Renal pelvis (tissue), 4 donors: ENCODE data around the gene C6orf141. TPM values are rescaled to one million over a fixed set of nuclear protein-coding genes. Genes with fewer than 3 reads are reported as not detected.

Source experiments
- DNase-seq: peaks from one replicate; pipeline ENCODE4 v3.0.0-alpha.2; 2013
- polyA plus RNA-seq, 3 donors: library from polyadenylated mRNA; unstranded; fragments of 120-200 nt; gene quantifications; one replicate each; pipeline ENCODE4 v1.2.1, GENCODE V29; 2013; ENCODE audit not compliant: insufficient read length in 3 of 3

The C6orf141 gene
- polyA plus RNA-seq, 3 donors = 0.57 to 1.2 (median 1.0) TPM

DNA sequence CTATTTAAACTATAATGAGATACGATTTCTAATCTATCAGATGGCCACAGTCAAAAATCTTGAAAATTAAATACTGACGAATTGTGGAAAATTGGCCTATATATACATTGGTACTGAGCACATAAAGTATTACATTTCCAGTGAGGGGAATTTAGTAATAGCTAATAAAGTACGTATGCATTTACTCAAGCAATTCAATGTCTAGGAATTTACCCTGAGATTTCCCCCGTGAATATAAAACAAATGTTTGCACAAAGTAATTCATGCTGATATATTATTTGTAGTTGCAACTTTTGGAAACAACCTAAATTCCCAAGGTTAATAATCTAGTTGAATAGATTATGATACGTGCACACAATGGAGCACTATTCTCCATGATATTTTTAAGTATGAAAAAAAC lies 14.7 kb upstream of the C6orf141 start:
- no peak for DNase-seq

DNA sequence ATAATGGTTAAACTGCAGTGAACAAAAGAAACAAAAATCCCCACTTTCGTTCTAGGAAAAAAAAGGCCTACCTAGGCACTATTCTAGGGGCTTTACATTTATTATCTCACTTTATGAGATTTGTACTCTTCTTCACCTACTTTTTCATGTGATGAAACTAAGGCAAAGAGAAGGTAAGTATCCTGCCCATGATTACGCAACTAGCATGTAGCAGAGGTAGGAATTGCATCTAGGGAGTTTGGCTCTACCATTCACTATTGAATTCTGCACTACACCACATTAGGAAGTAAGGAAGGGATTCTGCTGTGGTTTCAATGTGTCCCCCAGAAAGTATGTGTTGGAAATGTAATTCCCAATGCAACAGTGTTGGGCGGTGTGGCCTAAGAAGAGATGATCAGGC lies 11.4 kb upstream of the C6orf141 start:
- DNase-seq = no peak

DNA sequence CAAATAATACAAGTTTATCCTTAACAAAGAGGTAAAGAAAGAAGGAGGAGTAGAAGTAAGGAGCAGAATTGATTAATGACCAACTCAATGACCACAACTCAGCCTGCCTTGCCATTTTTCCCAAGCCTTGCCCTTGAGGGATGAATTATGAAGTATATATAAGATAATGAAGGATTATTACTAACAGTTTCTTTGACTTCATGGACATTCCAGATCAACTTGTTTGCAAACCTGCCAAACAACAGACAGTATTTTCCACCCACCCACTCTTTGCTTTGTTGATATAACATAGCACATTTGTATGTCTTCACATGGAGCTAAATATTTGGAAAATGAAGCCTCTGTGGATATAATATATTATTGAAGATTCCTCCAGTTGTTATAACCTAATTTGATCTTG lies 9.9 kb upstream of the C6orf141 start:
- no peak for DNase-seq

DNA sequence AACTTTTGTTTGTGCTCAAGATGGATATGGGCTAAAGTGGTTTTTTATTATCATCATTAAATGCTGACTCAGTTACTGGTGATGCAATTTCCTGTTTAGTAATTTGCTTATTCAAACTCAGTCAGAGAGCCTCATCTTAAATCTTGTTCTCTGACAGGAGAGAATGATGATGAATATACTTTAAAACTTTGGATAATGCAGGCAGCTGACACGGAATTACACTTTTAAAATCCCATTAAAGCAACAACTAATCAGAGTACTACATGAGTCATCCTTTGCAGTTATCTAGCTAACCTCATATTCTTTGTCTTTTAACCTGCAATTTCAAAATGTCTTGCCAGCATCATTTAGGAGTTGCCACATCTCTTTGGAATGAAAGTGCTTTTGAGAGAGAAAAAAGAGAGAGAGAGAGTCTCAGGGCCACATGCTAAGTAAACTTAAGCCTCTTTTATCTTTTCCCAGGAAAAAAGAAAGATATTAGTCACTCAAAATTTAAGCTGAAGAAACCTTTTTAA lies 9.2 kb upstream of the C6orf141 start:
- no peak for DNase-seq

DNA sequence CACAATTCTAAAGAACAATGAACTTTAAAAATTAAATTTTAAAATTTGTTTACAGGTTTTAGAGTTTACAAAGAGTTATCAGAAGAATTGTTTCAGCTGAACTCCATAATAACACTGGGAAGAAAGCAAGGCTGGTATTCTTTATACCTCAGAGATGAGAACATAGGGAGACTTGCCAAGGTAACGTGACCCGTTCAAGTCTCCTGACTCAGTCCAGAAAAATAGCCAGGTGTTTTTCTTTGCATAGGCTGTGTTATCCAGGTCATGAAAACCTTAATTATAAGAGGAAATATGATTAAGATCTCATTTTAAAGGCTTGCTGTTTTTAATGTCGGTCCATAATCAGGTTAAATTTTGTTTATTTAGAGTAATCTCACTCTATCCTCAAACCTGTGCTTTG lies 8.5 kb upstream of the C6orf141 start:
- no peak for DNase-seq

DNA sequence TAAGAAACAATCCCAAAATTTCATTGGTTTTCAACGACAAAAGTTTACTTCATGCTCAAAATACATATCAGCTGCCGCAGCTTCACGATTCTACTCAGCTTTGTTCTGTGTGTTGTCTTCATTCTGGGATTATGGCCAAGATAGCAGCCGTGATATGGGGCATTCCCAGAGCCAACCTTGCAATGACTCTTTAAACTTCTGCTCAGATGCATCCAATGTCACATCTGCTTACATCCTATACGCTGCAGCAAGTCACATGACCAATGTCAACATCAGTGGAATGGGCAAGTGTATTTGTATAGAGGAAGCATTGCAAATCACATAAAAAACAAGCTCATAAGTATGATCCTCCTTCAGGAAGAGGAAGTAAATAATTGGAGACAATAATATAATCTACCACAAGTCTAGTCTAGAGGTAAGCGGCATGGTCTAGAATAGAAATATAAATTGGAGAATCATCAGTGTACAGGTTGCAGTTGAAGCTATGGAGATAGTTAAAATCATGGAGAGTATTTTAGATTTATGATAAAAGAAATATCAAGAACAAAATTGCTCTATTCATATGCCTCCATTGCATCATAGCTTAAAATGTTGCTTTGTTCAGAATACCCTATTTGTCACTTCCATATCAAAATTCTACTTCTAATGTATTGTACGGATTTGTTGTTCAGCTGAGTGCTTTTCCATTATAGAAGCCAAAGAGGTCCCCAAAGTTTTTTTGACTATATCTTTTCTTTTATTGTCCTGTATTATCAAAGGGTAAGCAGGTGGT lies 7.2 kb upstream of the C6orf141 start:
- DNase-seq = no peak

DNA sequence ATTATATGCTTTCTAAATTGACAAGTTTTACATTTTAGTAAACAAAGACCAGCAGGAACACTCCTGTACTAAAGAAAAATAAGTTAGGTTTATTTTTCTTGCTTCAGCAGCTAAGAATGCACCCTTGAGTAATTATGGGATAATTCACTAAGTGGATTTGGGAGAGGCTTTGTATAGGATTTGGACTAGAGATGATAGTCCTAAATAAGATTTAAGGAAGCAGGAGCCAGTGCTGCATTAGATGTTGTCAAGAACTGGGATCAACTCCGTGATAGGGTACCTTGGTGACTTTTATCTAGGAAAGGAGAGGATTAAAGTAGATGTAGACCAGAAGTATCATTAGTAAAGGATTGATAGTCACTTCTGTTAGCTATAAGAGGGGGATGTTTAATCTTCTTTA lies 4.1 kb upstream of the C6orf141 start:
- no peak for DNase-seq

DNA sequence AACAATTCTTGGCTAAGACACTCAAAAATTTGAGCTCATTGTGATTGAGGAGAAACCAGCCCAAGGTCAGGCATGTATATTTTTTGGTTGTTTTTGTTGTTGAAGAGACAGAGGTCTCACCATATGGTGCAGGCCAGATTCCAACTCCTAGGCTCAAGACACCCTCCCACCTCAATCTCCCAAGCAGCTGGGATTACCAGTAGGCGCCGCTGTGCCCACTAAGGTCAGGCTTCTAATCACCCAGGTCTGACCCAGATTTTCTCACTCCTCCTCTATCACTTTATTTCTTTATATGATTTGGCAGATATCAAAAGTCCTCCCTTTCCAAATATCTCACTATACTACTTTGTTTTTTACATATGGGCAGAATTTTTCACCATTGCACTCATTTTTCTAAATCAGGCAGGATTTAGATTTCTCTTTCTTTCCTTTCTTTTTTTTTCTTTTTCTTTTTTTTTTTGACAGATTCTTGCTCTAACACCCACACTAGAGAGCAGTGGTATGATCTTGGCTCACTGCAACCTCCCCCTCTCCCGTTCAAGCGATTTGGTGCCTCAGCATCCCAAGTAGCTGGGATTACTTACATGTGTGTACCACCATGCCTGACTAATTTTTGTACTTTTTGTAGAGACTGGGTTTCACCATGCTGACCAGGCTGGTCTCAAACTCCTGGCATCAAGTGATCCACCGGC lies 1.7 kb upstream of the C6orf141 start:
- DNase-seq = no peak

DNA sequence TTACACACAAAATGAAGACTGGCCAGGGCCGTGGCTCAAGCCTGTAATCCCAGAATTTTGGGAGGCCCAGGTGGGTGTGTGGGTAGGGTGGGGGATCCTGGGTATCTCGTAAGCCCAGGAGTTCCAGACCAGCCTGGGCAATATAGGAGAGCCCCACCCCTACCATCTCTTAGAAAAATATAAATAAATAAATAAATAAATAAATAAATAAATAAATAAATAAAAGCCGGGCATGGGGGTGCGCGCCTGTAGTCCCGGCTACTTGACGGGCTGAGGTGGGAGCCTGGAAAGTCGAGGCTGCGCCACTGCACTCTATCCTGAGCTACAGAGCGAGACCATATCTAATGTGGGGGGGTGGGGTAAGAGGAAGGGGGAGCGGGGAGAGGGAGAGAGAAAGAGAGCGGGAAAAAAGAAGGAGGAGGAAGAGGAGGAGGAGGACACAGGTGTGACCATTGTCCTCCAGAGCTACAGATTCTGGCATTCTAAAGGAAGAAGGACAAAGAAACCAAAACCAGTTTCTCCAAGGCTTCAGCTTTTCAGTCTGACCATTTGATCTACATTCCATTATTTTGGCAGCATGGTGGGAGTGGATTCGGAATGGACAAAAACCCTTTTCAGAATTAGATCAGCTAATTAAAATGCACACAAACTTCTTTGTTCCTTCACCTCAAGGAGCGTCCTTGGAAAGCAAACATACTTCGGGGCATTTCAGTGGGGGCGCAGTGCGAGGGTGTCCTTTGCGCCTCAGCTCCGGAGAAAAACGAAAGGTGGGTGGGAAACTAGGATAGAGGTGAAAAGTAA lies 577 bp upstream of the C6orf141 start:
- DNase-seq = no peak

DNA sequence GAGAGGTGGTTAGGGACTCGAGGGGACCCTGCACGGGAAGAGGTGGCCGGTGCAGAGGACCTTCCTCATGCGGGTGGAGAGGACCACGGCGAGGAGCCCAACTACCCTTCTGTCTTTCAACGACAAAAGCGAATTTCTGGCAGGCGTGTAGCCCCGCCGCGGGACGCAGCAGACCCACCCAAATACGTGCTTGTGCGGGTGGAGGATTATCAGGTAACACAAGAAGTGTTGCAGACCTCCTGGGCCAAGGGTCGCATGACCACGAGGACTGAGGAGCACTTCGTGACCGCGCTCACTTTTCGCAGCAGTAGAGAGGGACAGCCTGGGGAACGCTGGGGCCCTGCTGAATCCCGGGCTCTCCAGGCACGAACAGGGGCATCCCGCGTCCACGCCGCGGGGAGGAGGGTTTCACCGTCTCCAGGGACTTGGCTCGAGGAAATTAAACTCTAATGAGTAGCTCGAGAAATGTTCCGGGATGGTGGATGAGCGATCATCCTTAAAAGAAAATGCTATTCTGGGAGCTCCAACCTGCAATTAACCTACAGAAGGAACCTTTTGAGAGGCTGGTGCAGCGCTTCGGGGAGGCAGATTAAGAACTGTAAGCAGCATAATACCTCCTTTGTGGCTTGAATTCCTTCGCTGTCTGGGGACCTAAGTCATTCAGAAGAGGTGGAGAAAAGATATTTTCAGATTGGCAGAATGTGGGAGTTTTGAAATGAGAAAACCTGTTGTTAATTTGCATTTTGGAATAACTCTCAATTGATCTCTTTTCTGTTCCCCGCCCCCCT lies 804 bp downstream of the C6orf141 start:
- no peak for DNase-seq

DNA sequence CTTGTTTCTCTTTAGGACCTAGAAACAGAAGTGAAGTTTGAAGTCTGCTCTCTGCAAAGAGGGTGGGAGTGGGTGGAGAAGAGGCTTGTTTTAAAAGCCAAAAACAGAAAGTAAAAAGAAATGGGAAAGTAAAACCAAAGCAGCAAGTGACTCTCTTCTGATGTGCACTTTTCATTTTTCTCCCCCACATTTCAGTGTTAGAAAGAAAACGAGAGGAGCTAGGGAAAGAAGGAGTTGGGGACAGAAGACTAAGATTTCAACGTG lies 1.3 kb downstream of the C6orf141 start:
- DNase-seq = no peak

DNA sequence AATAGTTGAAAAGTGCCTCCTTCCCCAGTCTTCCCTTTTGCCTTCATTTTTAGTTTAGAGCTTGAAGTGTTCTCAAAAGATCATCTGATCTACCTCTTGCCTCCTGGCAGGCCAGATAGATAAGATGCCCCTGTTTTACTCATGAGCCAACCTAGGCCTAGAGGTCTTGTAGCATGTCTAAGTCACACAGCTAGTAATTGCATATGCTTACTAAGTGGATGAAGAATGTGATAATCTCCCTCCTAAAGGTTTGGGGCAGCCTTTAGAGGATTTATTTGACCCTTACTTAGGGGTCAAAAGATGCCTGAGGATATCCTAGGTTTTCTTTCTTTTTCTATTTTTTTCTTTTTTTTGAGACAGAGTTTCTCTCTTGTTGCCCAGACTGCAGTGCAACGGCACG lies 2.1 kb downstream of the C6orf141 start:
- no peak for DNase-seq

DNA sequence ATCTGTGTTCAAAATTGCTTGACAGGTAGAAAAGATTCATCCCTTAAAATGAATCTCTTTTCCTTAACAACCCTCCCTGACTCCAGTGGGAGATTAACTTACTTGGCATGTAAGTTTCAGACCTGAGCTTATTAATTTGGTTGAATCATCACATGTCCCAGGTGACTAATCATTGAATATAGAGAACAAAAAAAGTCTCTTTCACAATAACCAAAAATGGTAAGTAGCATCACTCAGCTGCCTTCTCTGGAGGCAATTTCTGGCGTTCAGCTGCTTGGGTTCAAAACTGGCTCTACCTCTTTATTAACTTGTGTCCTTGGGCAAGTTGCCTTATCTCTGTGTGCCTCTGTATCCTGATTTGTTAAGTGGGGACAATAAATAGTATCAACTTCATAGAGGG lies 2.9 kb downstream of the C6orf141 start:
- no peak for DNase-seq

DNA sequence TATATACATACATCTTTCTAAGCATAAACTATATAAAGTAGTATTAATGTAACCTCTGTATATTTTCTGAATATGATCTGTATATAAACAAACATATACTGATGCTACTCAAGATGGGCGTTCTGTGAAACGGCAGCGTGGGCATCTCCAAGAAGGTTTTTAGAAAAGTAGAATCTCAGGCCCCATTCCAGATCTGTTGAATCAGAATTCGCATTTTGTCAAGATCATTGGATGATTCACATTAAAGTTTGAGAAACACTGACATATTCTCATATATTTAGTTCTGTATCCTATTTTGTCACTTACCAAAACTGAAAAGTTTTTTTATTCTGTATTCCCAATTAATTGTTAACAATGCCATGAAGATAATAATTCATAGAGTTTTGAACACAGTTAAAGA lies 5.5 kb downstream of the C6orf141 start:
- DNase-seq = no peak

DNA sequence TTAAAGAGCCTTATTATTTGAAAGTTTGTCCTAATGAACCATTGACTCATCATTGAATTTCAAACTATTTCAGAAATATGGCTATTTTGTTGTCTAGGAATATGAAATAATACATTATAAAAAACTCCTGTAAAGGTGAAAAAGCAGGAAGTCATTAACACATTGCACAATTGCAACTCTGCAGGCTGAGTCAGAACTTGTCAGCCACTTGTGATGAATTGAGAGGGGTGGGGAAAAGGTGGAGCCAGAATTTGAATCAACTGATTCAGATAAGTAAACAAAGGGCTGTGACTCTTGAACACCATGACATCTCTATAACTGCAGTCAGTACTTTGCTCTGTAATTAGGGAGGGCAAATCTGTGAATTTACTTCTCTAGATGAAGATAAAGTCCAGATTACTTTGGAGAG lies 6.0 kb downstream of the C6orf141 start:
- no peak for DNase-seq

DNA sequence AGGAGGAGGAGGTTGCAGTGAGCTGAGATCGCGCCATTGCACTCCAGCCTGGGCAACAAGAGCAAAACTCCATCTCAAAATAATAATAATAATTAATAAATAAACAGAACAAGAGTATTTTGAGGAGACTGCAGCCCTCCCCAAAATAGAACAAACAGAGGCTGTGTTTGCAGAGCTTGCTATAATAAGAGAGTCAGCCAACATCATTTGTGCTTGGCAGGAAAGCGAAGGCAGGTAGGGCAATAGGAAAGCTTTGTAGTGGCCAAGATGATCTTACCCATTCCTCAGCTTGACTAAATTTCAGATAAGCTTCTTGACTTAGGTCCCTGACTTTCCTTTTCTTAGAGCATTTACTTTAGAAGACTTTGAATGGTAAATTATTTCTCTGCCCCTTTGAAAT lies 6.7 kb downstream of the C6orf141 start:
- no peak for DNase-seq

DNA sequence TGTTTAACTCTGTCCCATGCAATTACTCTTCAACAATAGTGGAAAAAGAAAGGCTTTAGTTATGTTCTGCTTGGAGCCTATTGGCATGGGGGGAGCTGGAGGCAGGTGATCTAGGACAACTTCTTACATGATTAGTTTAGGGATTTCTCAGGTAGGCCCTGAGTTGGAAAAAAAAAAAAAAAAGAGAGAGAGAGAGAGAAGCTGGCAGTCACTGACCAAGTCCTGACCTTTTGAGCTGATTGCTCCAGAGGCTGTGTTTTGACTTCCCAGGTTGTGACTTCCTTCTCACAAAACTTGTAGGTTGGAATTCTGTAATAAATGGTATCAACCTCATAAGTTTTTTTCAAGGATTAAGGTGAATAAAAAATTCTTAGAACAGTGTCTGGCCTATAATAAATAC lies 7.8 kb downstream of the C6orf141 start:
- DNase-seq = no peak

DNA sequence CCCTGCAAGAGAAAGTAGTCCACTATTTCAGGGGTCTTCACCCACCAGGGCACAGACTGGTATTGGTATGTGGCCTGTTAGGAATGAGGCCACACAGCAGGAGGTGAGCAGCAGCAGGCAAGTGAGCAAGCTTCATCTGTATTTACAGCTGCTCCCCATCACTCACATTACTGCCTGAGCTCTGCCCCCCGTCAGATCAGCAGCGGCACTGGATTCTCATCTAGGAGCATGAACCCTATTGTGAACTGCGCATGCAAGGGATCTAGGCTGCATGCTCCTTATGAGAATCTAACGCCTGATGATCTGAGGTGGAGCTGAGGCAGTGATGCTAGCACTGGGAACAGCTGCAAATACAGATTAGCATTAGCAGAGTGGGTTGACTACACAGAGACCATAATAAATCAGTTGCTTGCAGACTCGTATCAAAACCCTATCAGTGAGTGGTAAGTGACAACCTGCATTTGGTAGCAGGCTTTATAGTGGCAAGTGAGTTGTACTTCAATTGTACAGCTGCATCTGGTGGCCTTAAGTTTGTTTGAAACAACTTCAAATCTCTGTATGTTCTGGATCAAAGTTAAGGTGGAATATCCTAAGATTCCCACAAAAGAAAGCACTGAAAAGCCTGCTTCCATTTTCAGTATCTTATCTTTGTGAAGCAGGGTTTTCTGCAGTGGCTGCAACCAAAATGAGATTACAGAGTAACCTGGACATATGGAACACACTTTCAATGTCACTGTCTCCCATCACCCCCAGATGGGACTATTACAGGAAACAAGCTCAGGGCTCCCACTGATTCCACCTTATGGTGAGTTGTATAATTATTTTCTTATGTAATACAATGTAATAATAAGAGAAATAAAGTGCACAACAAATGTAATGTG lies 12.8 kb downstream of the C6orf141 start:
- no peak for DNase-seq

DNA sequence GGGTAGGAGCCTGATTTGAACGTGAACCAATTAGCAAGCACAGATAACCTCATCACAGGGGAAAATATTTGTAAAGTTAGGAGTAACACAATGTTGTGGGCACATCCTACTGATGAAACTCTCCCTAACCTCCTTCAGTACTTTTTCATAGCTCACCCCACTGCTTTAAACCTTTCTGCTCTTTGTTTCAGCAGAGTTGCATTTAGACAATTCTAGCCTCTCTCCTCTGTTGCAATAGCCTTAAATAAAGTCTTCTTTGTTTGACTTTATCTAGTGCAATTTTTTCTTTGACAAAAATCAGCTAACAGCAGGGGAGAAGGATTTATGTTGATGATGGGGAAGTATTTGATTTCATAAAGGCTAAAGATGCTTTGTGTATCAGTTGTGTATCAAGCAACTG lies 14.1 kb downstream of the C6orf141 start:
- DNase-seq = no peak

DNA sequence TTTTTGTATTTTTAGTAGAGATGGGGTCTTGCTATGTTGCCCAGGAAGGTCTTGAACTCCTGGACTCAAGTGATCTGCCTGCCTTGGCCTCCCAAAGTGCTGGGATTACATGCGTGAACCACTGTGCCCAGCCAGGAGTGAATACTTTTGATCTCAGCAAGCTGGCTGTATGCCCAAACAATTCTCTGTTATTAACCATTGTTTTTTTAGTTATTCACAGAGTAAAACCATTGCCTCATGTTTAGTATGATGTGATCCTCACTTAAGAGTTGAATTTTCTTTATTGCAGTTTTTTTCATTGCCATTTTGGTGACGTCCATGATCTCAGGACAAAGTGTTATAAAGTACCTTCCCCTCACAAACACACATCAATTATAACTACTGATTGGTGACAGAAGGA lies 14.8 kb downstream of the C6orf141 start:
- DNase-seq = no peak

DNA sequence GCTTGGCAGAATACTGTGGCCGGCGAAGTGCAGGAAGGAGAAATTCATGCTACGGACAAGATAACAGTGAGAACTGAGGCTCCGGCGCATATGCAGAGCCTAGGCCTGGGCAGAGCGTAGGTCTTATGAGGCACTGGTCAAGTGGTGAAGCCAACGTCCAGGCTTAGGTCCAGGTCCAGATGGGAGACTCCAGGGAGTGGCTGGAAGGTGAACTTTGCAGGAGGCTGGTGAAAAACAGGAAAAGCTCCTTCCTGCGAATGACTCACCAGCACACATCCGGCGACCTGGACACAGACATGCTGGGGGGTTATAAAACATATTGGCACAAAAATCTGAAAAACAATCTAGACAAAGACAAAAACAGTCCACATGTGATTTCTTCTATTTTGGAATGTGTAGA lies 15.4 kb downstream of the C6orf141 start:
- no peak for DNase-seq
